ENCODE data around the gene VIPAS39.

- TF ChIP-seq ARNT (IDR thresholded peaks at IDR 0.05): no peak
- TF ChIP-seq TARDBP (IDR thresholded peaks at IDR 0.05): no peak
- no peak for TF ChIP-seq SUZ12 (IDR thresholded peaks at IDR 0.05)
- TF ChIP-seq L3MBTL2 (conservative IDR thresholded peaks at IDR 0.05): no peak
- TF ChIP-seq FOXA1 (IDR thresholded peaks at IDR 0.05): no peak
- no peak for TF ChIP-seq HDGF (IDR thresholded peaks at IDR 0.05; ENCODE audit: borderline replicate concordance)
- TF ChIP-seq SP1 (IDR thresholded peaks at IDR 0.05): no peak
- no peak for TF ChIP-seq NFRKB (IDR thresholded peaks at IDR 0.05)
- TF ChIP-seq ZNF384 (IDR thresholded peaks at IDR 0.05): no peak
- TF ChIP-seq FOXK2 (IDR thresholded peaks at IDR 0.05): no peak
- TF ChIP-seq, protein P1, sequence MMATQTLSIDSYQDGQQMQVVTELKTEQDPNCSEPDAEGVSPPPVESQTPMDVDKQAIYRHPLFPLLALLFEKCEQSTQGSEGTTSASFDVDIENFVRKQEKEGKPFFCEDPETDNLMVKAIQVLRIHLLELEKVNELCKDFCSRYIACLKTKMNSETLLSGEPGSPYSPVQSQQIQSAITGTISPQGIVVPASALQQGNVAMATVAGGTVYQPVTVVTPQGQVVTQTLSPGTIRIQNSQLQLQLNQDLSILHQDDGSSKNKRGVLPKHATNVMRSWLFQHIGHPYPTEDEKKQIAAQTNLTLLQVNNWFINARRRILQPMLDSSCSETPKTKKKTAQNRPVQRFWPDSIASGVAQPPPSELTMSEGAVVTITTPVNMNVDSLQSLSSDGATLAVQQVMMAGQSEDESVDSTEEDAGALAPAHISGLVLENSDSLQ (IDR thresholded peaks at IDR 0.05): no peak
- no peak for TF ChIP-seq FOXM1 (IDR thresholded peaks at IDR 0.05; ENCODE audit: borderline replicate concordance)
Observed at GRCh38 chr14:77475432-77476115, 18.2 kb upstream of the VIPAS39 start.
